Fibroblast of gingiva (primary cell): Measurements from ENCODE around the gene APP.
"Not testable (repeated sequence)": the region's sequence is repeated elsewhere in the genome, so short reads cannot be mapped to it uniquely, and the experiment has no call there.

Source experiments
- DNase-seq: peaks from one replicate; pipeline ENCODE4 v3.0.0-alpha.2; 2011; ENCODE audit warnings: low read depth

Gene APP

DNA sequence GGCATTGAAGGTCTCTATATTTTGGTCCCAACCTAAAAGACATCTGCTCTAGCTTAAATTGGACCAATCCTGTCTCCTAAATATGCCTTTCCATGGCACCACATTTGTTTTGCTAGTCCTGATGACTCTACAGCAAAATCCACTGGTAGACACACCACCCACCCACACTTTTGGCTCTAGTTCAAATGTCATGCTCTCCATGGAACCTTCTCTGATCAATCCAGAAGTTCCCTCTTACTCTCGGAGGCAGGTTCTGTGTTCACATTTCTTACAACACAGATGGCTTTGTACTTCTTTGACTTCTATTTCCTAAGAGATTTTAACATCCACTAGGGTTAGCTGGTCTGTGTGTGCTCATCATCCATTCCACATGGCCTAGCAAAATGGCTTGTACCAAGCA, 151.3 kb downstream of the APP start:
- DNase-seq, result no peak

DNA sequence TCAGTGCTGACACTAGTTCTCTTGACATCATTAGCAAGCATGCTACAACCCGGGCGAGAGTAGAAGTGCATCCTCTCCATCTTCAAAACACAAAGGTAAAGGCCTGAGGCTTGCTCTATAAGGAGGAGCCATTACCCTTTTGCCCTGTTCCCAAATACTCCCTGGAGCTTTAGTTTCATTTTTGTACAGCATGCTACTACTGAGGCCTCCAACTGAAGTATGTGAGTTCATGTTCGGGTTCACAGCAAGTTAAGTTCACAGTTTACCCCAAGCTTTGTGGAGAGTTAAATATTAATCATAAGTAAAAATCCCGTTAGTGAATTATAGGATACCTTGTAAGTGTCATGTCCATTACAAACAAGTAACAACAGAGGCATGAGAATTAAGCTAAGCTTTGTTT, 156.6 kb downstream of the APP start:
- DNase-seq, result no peak

GRCh38 chr21:26012482-26012881, 158.1 kb downstream of the APP start:
- not testable (repeated sequence) for DNase-seq

DNA sequence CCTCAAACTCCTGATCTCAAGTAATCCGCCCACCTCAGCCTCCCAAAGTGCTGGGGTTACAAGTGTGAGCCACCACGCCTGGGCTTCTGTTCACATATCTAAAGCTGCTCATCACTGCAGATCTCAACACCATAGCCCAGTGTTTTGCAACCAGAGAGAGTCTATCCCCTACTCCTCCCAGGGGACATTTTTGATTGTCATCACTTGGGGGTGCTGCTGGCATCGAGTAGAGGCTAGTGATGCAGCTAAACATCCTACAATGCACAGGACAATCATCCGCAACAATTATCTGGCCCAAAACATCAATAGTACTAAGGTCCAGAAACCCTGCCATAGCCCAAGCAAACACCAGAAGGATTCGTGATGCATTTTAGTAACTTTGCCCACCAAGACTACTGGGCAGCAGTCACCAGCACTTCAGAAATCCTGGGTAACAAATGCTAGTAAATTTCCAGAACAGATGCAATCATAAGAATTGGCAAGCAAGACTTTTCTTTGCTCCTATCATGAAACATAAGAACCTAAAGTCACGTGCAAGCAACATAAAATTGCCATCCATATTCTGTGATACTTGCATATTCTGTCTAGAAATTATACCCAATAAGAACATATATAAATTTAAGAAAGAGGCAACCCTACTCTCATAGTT, 159.2 kb downstream of the APP start:
- DNase-seq, result no peak

GRCh38 chr21:26007951-26008498, 162.5 kb downstream of the APP start:
- DNase-seq, result peak; percentile 79

DNA sequence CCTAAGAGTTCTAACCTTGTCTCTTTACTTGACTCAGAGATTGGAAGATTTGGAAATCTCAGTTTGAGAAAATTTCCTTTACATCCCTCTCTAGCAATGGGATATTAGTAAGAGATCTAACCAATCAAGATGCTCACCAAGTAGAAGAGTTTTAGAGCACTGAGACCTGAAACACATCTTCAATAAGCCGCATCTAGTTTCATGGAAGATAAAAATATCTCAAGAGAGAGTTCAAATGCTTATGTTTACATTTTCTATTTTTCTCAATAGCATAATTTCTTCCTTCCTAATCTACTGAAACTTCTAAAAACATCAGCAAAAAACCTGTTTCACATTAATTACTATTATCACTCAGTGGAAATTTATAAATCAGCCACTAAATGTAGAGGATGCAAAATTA, 165.1 kb downstream of the APP start:
- no peak for DNase-seq

GRCh38 chr21:26003404-26003803, 167.2 kb downstream of the APP start:
- no peak for DNase-seq

GRCh38 chr21:26001356-26001755, 169.2 kb downstream of the APP start:
- DNase-seq, result no peak

DNA sequence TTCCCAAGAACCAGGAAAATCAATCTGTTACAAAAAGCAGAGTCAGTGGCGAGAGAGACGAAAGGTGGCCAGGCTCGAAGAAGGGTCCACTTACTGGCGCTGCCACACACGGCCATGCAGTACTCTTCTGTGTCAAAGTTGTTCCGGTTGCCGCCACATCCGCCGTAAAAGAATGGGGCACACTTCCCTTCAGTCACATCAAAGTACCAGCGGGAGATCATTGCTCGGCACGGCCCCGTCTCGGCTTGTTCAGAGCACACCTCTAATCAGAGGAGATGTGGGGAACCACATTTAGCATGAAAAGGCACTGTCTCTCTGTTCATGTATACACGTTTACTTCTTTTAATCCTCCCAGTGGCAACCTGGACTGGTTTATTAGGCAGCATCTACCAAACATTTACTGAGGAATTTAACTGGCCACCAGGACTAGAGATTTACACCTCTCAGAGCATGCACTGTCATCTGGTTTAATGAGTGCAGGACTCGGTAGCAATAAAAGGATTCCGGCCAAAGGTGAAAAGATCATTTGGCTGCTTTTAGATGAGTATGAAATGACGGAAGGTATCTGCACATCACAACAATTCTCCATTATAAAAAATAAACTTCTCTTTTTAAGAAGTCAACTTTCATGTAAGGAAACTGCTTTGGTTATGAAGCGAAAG, 170.5 kb downstream of the APP start:
- DNase-seq, result no peak

DNA sequence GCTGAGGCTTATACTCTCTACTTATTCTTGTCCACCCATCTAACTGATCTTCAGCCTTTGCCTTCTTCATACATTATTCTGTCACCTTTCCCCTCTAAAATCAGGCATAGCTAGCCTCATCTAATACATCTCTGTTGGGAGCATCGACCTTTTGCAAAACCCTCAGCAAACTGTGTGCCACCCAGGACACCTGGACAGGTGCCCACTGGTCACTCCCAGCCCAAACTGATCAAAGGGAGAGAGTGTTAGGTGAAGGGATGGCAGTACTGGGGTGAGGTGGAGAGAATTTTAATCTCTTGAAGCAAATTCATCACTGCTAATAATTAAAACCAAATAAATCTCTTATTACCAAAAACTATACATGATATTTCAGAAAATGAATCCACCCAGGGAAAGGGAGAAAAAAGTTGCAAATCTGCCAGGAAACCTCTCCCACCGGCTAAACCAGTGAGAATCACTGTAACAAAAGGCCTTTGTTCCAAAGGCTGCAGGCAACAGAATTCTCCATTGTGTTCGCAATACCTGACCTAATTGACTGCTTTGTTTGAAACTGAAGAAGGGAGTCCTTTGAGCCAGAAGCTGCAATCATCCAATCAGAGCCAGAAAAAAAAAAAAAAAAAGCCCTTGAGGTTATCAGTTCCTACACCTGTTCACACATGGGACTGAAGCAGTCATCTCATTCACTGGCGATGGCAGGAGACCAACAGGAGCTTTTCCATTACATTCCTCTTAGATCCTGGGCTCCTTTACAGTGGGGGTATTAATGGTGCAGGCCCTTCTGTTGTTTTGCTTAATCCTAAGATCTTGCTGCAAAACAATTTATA, 172.6 kb downstream of the APP start:
- no peak for DNase-seq

- no peak for DNase-seq
These were observed 175.3 kb downstream of the APP start for GRCh38 chr21:25995278-25995677.

DNA sequence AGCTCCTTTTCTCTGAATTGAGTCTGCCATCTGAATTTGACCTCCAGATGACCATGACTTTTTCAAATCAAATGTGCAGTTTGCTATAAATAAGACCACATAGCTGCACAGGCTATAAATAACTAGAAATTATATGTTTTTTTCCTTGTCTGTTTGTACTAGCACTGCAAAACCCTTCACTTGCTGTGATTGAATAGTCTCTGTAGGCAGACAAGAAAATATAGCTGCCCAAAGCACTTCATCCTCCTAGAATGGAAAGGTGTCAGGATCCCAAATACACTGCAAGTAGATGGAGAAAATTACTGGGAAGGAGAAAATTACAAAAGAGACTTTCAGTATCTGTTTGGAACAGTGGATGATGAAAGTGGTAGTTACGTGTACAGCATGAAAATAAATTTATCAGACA, 175.8 kb downstream of the APP start:
- no peak for DNase-seq

GRCh38 chr21:25988738-25989137, 181.8 kb downstream of the APP start:
- DNase-seq, result no peak

DNA sequence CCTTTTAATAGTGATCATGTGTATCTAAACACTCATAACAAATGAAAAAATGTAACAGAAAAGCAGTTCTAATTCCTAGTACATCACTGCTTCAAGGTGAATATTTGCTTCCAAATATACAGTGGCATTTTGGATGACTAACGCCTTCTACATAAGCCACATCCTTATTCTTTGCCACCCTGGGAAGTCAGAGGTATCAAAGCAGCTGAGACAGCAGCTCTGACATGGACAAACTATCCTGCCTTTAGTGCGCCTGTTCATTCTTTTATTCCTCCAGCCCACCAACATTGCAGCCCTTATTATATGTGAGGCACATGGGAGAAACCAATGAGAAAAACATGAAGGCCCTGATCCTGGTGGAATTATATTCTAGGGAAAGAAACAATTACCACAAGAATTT, 183.0 kb downstream of the APP start:
- DNase-seq, result no peak

DNA sequence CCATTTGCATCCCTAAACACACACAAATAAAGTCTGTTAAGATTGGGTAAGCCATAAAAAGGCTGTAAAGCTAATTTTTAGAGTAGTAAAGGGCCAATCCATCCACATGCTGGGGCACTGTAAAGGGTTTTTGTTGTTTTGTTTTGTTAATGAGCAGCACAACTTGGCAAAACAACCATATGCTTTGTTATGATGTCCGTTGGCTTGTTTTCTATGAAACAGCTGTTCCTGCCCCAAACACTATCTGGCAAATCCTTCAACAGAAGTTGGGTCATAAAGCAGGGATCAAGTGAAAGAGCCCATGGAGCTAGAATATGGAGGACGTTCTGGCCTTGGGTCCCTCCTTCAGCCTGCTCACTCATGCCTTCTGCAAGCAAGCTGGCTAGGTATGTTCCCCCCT, 183.6 kb downstream of the APP start:
- DNase-seq, result no peak

DNA sequence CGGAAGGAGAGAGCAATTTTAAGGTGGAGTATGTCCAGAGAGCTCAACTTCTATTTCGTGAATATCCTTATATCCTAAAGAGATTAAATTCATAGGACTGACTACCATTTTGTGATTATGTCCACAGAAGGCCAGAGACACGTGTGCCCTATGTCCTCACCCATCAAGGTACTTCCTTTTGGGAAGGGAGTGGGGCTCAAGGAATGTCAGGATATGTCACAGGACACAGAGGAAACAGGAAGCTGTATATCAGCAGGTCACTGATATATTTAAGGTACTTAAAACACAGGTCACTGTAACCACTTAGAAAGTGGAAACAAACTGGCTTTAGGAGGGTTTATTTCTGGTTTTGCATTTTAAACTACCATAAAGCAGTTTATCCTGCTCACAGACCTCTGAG, 184.6 kb downstream of the APP start:
- DNase-seq, result no peak

DNA sequence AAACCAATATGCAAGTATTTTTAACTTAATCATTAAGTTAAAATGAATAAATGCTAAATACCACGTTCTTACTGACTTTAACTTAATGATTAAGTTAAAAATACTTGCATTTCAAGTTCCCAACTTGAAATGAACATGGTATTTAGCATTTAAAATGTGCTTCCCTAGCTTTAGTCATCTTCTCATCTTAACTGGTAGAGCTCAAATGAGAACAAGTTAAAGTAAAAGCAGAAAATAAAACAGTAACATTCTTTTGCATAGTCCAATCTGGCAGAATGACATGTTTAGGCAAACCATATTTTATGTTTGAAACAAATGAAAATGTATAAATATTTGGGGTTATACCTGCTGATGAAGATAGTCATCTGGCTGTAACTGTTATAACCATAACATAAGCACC, 186.0 kb downstream of the APP start:
- DNase-seq, result no peak

- DNase-seq, result no peak
These were observed 186.8 kb downstream of the APP start for GRCh38 chr21:25983745-25984144.

- DNase-seq, result no peak
These were observed 189.9 kb downstream of the APP start for GRCh38 chr21:25980710-25981109.

DNA sequence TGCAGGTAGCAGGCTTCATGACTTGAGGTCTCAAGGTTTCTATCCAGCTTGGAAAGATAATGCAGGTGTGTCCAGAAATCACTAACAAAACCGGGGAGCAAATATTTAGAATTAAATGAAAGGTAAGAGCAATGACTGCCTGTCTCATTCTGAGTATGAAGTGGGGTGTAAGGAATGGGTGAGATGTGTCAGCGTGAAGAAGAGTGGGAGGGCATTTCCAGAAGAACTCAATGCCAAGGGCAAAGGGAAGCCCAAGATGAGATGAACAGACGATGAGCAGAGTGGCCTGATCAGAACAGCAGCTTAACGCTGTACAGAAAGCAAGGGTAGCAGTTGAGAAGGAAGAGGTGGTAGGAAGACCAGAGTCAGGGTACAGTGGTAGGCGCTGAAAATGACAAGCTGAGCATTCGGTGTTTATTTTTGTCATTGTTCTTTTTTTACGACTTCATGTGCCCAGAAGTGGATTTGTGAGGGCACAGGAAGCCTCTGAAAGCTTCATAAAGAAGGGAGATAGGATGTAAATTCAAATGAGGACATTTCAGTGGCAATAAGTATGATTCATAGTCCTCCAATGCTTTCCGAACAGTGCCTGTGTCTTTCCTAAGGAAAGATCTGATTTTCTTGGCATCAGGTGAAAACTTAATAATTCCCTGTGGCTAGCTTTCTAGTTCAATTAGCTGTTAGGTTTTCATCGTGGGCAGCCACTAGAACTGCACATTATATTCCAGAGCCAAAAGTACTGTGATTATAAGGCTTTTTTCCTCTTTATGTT, 190.5 kb downstream of the APP start:
- no peak for DNase-seq

DNA sequence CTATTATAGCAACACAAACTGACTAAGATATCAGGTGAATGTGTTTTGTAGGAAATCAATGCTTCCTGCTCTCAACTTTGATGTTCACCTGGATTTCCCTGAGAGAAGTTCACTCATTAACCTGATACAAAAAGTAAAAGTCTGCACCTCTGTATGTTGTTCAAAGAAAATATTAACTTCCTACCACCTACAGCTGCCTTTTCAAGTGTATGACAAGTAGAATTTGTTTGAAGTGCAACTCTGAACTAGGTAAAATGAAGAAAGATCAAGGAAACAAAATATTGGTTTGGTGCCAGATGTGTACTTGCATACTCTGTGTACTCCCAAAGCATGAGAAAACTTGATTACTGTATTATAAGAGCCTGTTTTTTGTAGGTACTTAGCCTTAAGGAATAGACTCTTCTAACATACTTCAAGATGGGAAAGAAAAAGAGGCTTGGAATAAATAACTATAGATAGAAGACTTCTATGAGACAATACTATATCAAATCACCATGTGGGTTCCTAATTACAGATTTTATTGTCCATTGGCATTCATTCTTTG, 193.4 kb downstream of the APP start:
- DNase-seq, result no peak

- no peak for DNase-seq
These were observed 195.6 kb downstream of the APP start for GRCh38 chr21:25974964-25975363.
